Panc1 (cell line): ENCODE results near the gene PRR36.

Experiments used
- POLR2AphosphoS5 ChIP-seq: IDR thresholded peaks from 2 replicates; pipeline ENCODE4 v1.6.1; 2012; ENCODE audit warnings: mild to moderate bottlenecking, low read depth, low read length, moderate library complexity
- TCF7L2 ChIP-seq: IDR thresholded peaks from 2 replicates; pipeline ENCODE4 v1.6.1; 2011; ENCODE audit warnings: mild to moderate bottlenecking, low read depth, low read length, inconsistent platforms
- TF ChIP-seq, protein P1 (sequence below): fragments of 450-650 bp; IDR thresholded peaks from 2 replicates; pipeline ENCODE4 v1.5.1; 2017; ENCODE audit warnings: mild to moderate bottlenecking

DNA sequence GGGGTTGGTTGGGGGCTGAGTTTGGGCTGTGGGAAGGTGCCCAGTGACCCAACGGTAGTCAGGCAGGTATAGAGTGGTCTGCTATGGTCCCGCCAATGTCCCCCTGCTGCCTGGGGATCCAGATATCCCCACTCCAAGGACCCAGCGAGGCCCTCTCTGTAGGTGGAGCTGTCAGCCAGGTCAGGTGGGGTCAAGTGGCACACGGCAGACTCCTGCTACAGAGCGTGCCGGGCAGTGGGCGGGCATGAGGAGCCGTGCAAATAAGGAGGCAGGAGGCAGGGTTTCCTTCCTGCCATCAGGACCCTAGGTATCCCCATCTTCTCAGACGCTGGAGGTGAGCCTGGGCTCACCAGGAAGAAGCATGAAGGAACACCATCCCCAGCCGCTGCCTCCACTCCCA is 29.2 kb downstream of the PRR36 start:
- TF ChIP-seq TCF7L2 (no peak), POLR2AphosphoS5 (no peak)
- TF ChIP-seq, protein P1, sequence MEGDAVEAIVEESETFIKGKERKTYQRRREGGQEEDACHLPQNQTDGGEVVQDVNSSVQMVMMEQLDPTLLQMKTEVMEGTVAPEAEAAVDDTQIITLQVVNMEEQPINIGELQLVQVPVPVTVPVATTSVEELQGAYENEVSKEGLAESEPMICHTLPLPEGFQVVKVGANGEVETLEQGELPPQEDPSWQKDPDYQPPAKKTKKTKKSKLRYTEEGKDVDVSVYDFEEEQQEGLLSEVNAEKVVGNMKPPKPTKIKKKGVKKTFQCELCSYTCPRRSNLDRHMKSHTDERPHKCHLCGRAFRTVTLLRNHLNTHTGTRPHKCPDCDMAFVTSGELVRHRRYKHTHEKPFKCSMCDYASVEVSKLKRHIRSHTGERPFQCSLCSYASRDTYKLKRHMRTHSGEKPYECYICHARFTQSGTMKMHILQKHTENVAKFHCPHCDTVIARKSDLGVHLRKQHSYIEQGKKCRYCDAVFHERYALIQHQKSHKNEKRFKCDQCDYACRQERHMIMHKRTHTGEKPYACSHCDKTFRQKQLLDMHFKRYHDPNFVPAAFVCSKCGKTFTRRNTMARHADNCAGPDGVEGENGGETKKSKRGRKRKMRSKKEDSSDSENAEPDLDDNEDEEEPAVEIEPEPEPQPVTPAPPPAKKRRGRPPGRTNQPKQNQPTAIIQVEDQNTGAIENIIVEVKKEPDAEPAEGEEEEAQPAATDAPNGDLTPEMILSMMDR = no peak
